Measurements from ENCODE around the gene INO80. TPM values are rescaled to one million over a fixed set of nuclear protein-coding genes. Genes with fewer than 3 reads are reported as not detected.

INO80 gene
- total RNA-seq, 1 experiment from 2014 or later: 27.3 TPM

GRCh38 chr15:41153733-41154132 is 37.7 kb upstream of the INO80 start:
- BruUV-seq (replicated peaks): no TSS peak
- Histone ChIP-seq H3K9me3 (ENCODE audit: low read depth, low read length, poor library complexity, severe bottlenecking) (no peaks in the 10 kb centered on the region), H3K27me3 (replicated peaks; ENCODE audit: insufficient read depth, low read depth, low read length, poor library complexity) (no peaks in the 10 kb centered on the region), H3K4me3 (ENCODE audit: low read depth, low read length, poor library complexity, severe bottlenecking) (no peak overlapping the region), H3K27ac (ENCODE audit: low read depth, low read length, poor library complexity, severe bottlenecking) (no peak overlapping the region), H3K4me1 (ENCODE audit: insufficient read depth, low read length, poor library complexity, severe bottlenecking) (no peaks in the 10 kb centered on the region), H3K36me3 (ENCODE audit: insufficient read depth, low read length, poor library complexity, severe bottlenecking) (no peaks in the 10 kb centered on the region)
- intact Hi-C loops (cut with micrococcal nuclease; ENCODE audit: unreplicated experiment): no loop called here
- TF ChIP-seq CTCF (conservative IDR thresholded peaks at IDR 0.05; ENCODE audit: low read depth, low read length): no peak
- no peak for TF ChIP-seq EZH2 (IDR thresholded peaks at IDR 0.05; ENCODE audit: borderline replicate concordance, low read depth, low read length, poor library complexity, severe bottlenecking)
- CTCF ChIA-PET: no interaction called here
- no peak for DNase-seq (ENCODE audit: low spot score)
- POLR2A ChIA-PET (ENCODE audit: low non-redundant PET): no interaction called here

GRCh38 chr15:41151451-41152005 is 35.4 kb upstream of the INO80 start:
- H3K27me3 ChIP-seq (replicated peaks; ENCODE audit: insufficient read depth, low read depth, low read length, poor library complexity): no peaks in the 10 kb centered on the region
- intact Hi-C loops (cut with micrococcal nuclease; ENCODE audit: unreplicated experiment): no loop called here
- POLR2A ChIA-PET (ENCODE audit: low non-redundant PET): no interaction called here
- no TSS peak for BruUV-seq (replicated peaks)
- no peaks in the 10 kb centered on the region for H3K36me3 ChIP-seq (ENCODE audit: insufficient read depth, low read length, poor library complexity, severe bottlenecking)
- H3K4me1 ChIP-seq (ENCODE audit: insufficient read depth, low read length, poor library complexity, severe bottlenecking): no peaks in the 10 kb centered on the region
- CTCF ChIA-PET: no interaction called here
- TF ChIP-seq CTCF (conservative IDR thresholded peaks at IDR 0.05; ENCODE audit: low read depth, low read length) (no peak), EZH2 (IDR thresholded peaks at IDR 0.05; ENCODE audit: borderline replicate concordance, low read depth, low read length, poor library complexity, severe bottlenecking) (no peak)
- no peak overlapping the region for H3K27ac ChIP-seq (ENCODE audit: low read depth, low read length, poor library complexity, severe bottlenecking)
- H3K4me3 ChIP-seq (ENCODE audit: low read depth, low read length, poor library complexity, severe bottlenecking): no peak overlapping the region
- no peaks in the 10 kb centered on the region for H3K9me3 ChIP-seq (ENCODE audit: low read depth, low read length, poor library complexity, severe bottlenecking)
- no peak for DNase-seq (ENCODE audit: low spot score)

- no peak for TF ChIP-seq EZH2 (IDR thresholded peaks at IDR 0.05; ENCODE audit: borderline replicate concordance, low read depth, low read length, poor library complexity, severe bottlenecking)
- no TSS peak for BruUV-seq (replicated peaks)
- H3K4me3 ChIP-seq (ENCODE audit: low read depth, low read length, poor library complexity, severe bottlenecking): no peak overlapping the region
- intact Hi-C loops (cut with micrococcal nuclease; ENCODE audit: unreplicated experiment): no loop called here
- CTCF ChIA-PET: no interaction called here
- POLR2A ChIA-PET (ENCODE audit: low non-redundant PET): no interaction called here
- no peaks in the 10 kb centered on the region for H3K27me3 ChIP-seq (replicated peaks; ENCODE audit: insufficient read depth, low read depth, low read length, poor library complexity)
- DNase-seq (ENCODE audit: low spot score): no peak
- no peaks in the 10 kb centered on the region for H3K36me3 ChIP-seq (ENCODE audit: insufficient read depth, low read length, poor library complexity, severe bottlenecking)
- no peaks in the 10 kb centered on the region for H3K9me3 ChIP-seq (ENCODE audit: low read depth, low read length, poor library complexity, severe bottlenecking)
- H3K4me1 ChIP-seq (ENCODE audit: insufficient read depth, low read length, poor library complexity, severe bottlenecking): no peaks in the 10 kb centered on the region
- H3K27ac ChIP-seq (ENCODE audit: low read depth, low read length, poor library complexity, severe bottlenecking): no peak overlapping the region
These were observed 34.2 kb upstream of the INO80 start for GRCh38 chr15:41150279-41150678.

- Histone ChIP-seq H3K27ac (ENCODE audit: low read depth, low read length, poor library complexity, severe bottlenecking) (no peak overlapping the region), H3K4me3 (ENCODE audit: low read depth, low read length, poor library complexity, severe bottlenecking) (no peak overlapping the region), H3K27me3 (replicated peaks; ENCODE audit: insufficient read depth, low read depth, low read length, poor library complexity) (no peaks in the 10 kb centered on the region), H3K4me1 (ENCODE audit: insufficient read depth, low read length, poor library complexity, severe bottlenecking) (no peaks in the 10 kb centered on the region), H3K9me3 (ENCODE audit: low read depth, low read length, poor library complexity, severe bottlenecking) (no peaks in the 10 kb centered on the region), H3K36me3 (ENCODE audit: insufficient read depth, low read length, poor library complexity, severe bottlenecking) (no peaks in the 10 kb centered on the region)
- BruUV-seq (replicated peaks): no TSS peak
- no peak for DNase-seq (ENCODE audit: low spot score)
- intact Hi-C loops (cut with micrococcal nuclease; ENCODE audit: unreplicated experiment): no loop called here
- TF ChIP-seq CTCF (conservative IDR thresholded peaks at IDR 0.05; ENCODE audit: low read depth, low read length): no peak
- TF ChIP-seq EZH2 (IDR thresholded peaks at IDR 0.05; ENCODE audit: borderline replicate concordance, low read depth, low read length, poor library complexity, severe bottlenecking): no peak
- ChIA-PET POLR2A (ENCODE audit: low non-redundant PET) (no interaction called here), CTCF (no interaction called here)
These were observed 32.0 kb upstream of the INO80 start for GRCh38 chr15:41148065-41148464.

Data from A673 (cell line).